Kidney (tissue), 14 donors: ENCODE measurements around the gene UPK1B. TPM values are rescaled to one million over a fixed set of nuclear protein-coding genes. Genes with fewer than 3 reads are reported as not detected.

Experiments used
- DNase-seq, 5 donors: peaks; one replicate each; pipeline ENCODE4 v3.0.0-alpha.2; 2013 to 2020
- FAIRE-seq: peaks from 2 replicates; lab custom pipeline; 2012; peaks lifted over from hg19 to GRCh38; lab: Jason Lieb, UNC
- H3K27ac ChIP-seq, 2 donors: one replicate each; pipeline ENCODE4 v1.7.0; 2013; ENCODE audit warnings: low read depth in 2 of 2, low read length in 2 of 2, inconsistent platforms in 1 of 2
- H3K27me3 ChIP-seq: one replicate; pipeline ENCODE4 v1.7.1; 2013; ENCODE audit warnings: low read length, inconsistent platforms; ENCODE audit not compliant: control insufficient read depth, insufficient read depth
- H3K36me3 ChIP-seq, 3 donors: one replicate each; pipeline versions ENCODE4 v1.7.0 to v1.7.1; 2013; ENCODE audit warnings: low read length in 3 of 3, control low read depth in 1 of 3, inconsistent platforms in 1 of 3; ENCODE audit not compliant: insufficient read depth in 3 of 3, control insufficient read depth in 2 of 3
- H3K4me1 ChIP-seq, 3 donors: one replicate each; pipeline versions ENCODE4 v1.7.0 to v1.7.1; 2013; ENCODE audit warnings: low read length in 3 of 3, inconsistent platforms in 1 of 3, low read depth in 1 of 3; ENCODE audit not compliant: control insufficient read depth in 2 of 3, insufficient read depth in 2 of 3
- H3K4me3 ChIP-seq, 3 donors: one replicate each; pipeline versions ENCODE4 v1.7.0 to v1.8.1; 2013; ENCODE audit warnings: low read length in 3 of 3, control low read depth in 1 of 3, inconsistent platforms in 1 of 3
- H3K9ac ChIP-seq, 3 donors: one replicate each; pipeline versions ENCODE4 v1.7.0 to v1.7.1; 2013; ENCODE audit warnings: low read length in 3 of 3, control low read depth in 1 of 3, inconsistent platforms in 1 of 3
- H3K9me3 ChIP-seq, 3 donors: one replicate each; pipeline versions ENCODE4 v1.7.0 to v1.7.1; 2013; ENCODE audit warnings: low read length in 3 of 3, control low read depth in 1 of 3, inconsistent platforms in 1 of 3; ENCODE audit not compliant: control insufficient read depth in 2 of 3, insufficient read depth in 1 of 3
- intact Hi-C: fragments of 100-400 bp; cut with DNase I; formaldehyde crosslinking; loops from one replicate; pipeline ENCODE4 v1.11.1; 2022
- polyA plus RNA-seq: library from polyadenylated mRNA; stranded (reverse); fragments of 350-450 nt; fragmentation: Illumina TruSeq; extraction: RNeasy Lipid Tissue Mini Kit (QIAGEN cat#74804); gene quantifications from one replicate; pipeline ENCODE4 v1.2.3, GENCODE V29; 2014; ENCODE audit warnings: low read depth, low replicate concordance; ENCODE audit not compliant: insufficient read depth
- total RNA-seq: library from RNA; stranded (reverse); fragmentation: NEBNext Ultra II Directional; extraction: Animal tissue kit (Norgen Biotek cat#: 25700); gene quantifications from one replicate; pipeline ENCODE4 v1.2.1, GENCODE V29; 2021
- TF ChIP-seq, protein P1 (sequence below): IDR thresholded peaks from 3 replicates; pipeline ENCODE4 v1.5.1; 2012; ENCODE audit warnings: mild to moderate bottlenecking, moderate library complexity, borderline replicate concordance; ENCODE audit not compliant: insufficient read depth; ENCODE audit errors: extremely low read depth
- donor health status: control.
- donor health status: control.
- donor health status: control.
- donor health status: control.
- donor health status: control.
- donor health status: DM: yes; HTN: yes; CAD: no.
- donor health status: Normal renal cell carcinoma (clear cell type).

The UPK1B gene
- total and polyA plus RNA-seq, 2 donors from 2014 or later: 3.9 to 12.4 TPM

GRCh38 chr3:119149484-119149883 lies 23.9 kb upstream of the UPK1B start:
- Histone ChIP-seq H3K9me3 (no peaks in the 10 kb centered on the region), H3K36me3 (no peaks in the 10 kb centered on the region), H3K4me1 (peaks cover 0 to 4% (median 0%) of the 10 kb centered on the region in 3 donors), H3K27me3 (no peaks in the 10 kb centered on the region), H3K27ac (no peak overlapping the region), H3K4me3 (no peak overlapping the region), H3K9ac (no peak overlapping the region)
- FAIRE-seq (no peak), DNase-seq (no peak)
- intact Hi-C loops: no loop called here
- TF ChIP-seq, protein P1, sequence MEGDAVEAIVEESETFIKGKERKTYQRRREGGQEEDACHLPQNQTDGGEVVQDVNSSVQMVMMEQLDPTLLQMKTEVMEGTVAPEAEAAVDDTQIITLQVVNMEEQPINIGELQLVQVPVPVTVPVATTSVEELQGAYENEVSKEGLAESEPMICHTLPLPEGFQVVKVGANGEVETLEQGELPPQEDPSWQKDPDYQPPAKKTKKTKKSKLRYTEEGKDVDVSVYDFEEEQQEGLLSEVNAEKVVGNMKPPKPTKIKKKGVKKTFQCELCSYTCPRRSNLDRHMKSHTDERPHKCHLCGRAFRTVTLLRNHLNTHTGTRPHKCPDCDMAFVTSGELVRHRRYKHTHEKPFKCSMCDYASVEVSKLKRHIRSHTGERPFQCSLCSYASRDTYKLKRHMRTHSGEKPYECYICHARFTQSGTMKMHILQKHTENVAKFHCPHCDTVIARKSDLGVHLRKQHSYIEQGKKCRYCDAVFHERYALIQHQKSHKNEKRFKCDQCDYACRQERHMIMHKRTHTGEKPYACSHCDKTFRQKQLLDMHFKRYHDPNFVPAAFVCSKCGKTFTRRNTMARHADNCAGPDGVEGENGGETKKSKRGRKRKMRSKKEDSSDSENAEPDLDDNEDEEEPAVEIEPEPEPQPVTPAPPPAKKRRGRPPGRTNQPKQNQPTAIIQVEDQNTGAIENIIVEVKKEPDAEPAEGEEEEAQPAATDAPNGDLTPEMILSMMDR: no peak

- H3K27me3 ChIP-seq: no peaks in the 10 kb centered on the region
- no peak overlapping the region for H3K4me3 ChIP-seq
- intact Hi-C loops: no loop called here
- DNase-seq (no peak), FAIRE-seq (no peak)
- peaks cover 0 to 5% (median 0%) of the 10 kb centered on the region in 3 donors for H3K9me3 ChIP-seq
- no peaks in the 10 kb centered on the region for H3K36me3 ChIP-seq
- H3K4me1 ChIP-seq: no peaks in the 10 kb centered on the region
- TF ChIP-seq, protein P1: no peak
- no peak overlapping the region for H3K27ac ChIP-seq
- H3K9ac ChIP-seq: no peak overlapping the region
These were observed 16.5 kb upstream of the UPK1B start for GRCh38 chr3:119156868-119157267.

GRCh38 chr3:119157971-119158370 lies 15.4 kb upstream of the UPK1B start:
- no peaks in the 10 kb centered on the region for H3K4me1 ChIP-seq
- no peak overlapping the region for H3K9ac ChIP-seq
- H3K9me3 ChIP-seq: peaks cover 0 to 5% (median 0%) of the 10 kb centered on the region in 3 donors
- no peaks in the 10 kb centered on the region for H3K27me3 ChIP-seq
- DNase-seq (no peak), FAIRE-seq (no peak)
- intact Hi-C loops: no loop called here
- no peak overlapping the region for H3K4me3 ChIP-seq
- no peak overlapping the region for H3K27ac ChIP-seq
- TF ChIP-seq, protein P1: no peak
- H3K36me3 ChIP-seq: no peaks in the 10 kb centered on the region

GRCh38 chr3:119160361-119160760 lies 13.0 kb upstream of the UPK1B start:
- Histone ChIP-seq H3K27me3 (no peaks in the 10 kb centered on the region), H3K4me3 (no peak overlapping the region), H3K27ac (no peak overlapping the region), H3K4me1 (no peaks in the 10 kb centered on the region), H3K36me3 (no peaks in the 10 kb centered on the region), H3K9me3 (peaks cover 0 to 5% (median 0%) of the 10 kb centered on the region in 3 donors), H3K9ac (no peak overlapping the region)
- DNase-seq: no peak
- TF ChIP-seq, protein P1: no peak
- no peak for FAIRE-seq
- intact Hi-C loops: no loop called here
